GM18520 (cell line): ENCODE results near the gene TMEM270.
"Not testable (repeated sequence)": the region's sequence is repeated elsewhere in the genome, so short reads cannot be mapped to it uniquely, and the experiment has no call there.

Experiments used
- ATAC-seq: cut with Tn5 transposase; IDR thresholded peaks from one replicate; pipeline ENCODE4 v1.9.1; 2021; ENCODE audit not compliant: unreplicated experiment

TMEM270 gene

GRCh38 chr7:73852500-73852899 is 8.5 kb upstream of the TMEM270 start:
- no peak for ATAC-seq

GRCh38 chr7:73856941-73857340 is 4.0 kb upstream of the TMEM270 start:
- ATAC-seq = no peak

GRCh38 chr7:73858807-73859206 is 2.2 kb upstream of the TMEM270 start:
- no peak for ATAC-seq

- no peak for ATAC-seq
Observed at GRCh38 chr7:73861305-73861704, 346 bp downstream of the TMEM270 start.

- no peak for ATAC-seq
Observed at GRCh38 chr7:73864981-73865711, 4.2 kb downstream of the TMEM270 start.

GRCh38 chr7:73865738-73866445 is 4.9 kb downstream of the TMEM270 start:
- ATAC-seq = no peak

- no peak for ATAC-seq
Observed at GRCh38 chr7:73866446-73866767, 5.4 kb downstream of the TMEM270 start.

GRCh38 chr7:73869011-73869798 is 8.2 kb downstream of the TMEM270 start:
- no peak for ATAC-seq

GRCh38 chr7:73870041-73870492 is 9.1 kb downstream of the TMEM270 start:
- no peak for ATAC-seq

- ATAC-seq = no peak
Observed at GRCh38 chr7:73871163-73872011, 10.4 kb downstream of the TMEM270 start.

- ATAC-seq = no peak
Observed at GRCh38 chr7:73872056-73872908, 11.3 kb downstream of the TMEM270 start.

- no peak for ATAC-seq
Observed at GRCh38 chr7:73876361-73876760, 15.4 kb downstream of the TMEM270 start.

- ATAC-seq = no peak
Observed at GRCh38 chr7:73876973-73877372, 16.0 kb downstream of the TMEM270 start.

GRCh38 chr7:73879977-73880681 is 19.2 kb downstream of the TMEM270 start:
- no peak for ATAC-seq

GRCh38 chr7:73880755-73881328 is 19.9 kb downstream of the TMEM270 start:
- ATAC-seq = no peak

GRCh38 chr7:73881352-73882046 is 20.5 kb downstream of the TMEM270 start:
- no peak for ATAC-seq

GRCh38 chr7:73882047-73882402 is 21.1 kb downstream of the TMEM270 start:
- ATAC-seq = no peak

- ATAC-seq = not testable (repeated sequence)
Observed at GRCh38 chr7:73884867-73885422, 24.0 kb downstream of the TMEM270 start.
